Type B pancreatic cell (in vitro differentiated cells): ENCODE data around the gene KRT78. TPM values are rescaled to one million over a fixed set of nuclear protein-coding genes. Genes with fewer than 3 reads are reported as not detected.
"Not testable (repeated sequence)": the region's sequence is repeated elsewhere in the genome, so short reads cannot be mapped to it uniquely, and the experiment has no call there.

Source experiments
- DNase-seq: peaks from one replicate; pipeline ENCODE4 v3.0.0; 2021; ENCODE audit warnings: mixed read lengths; ENCODE audit not compliant: unreplicated experiment; ENCODE audit errors: extremely low spot score
- H3K27ac Mint-ChIP-seq: 2 replicates; pipeline ENCODE4 v1.8.0; 2021; ENCODE audit warnings: mild to moderate bottlenecking, mixed read lengths
- H3K27me3 Mint-ChIP-seq: 2 replicates; pipeline ENCODE4 v1.8.0; 2021; ENCODE audit warnings: mixed read lengths
- H3K36me3 Mint-ChIP-seq: 2 replicates; pipeline ENCODE4 v1.8.0; 2021; ENCODE audit warnings: mixed read lengths
- H3K4me1 Mint-ChIP-seq: one replicate; pipeline ENCODE4 v1.8.0; 2021; ENCODE audit warnings: mixed read lengths; ENCODE audit not compliant: unreplicated experiment
- H3K4me3 Mint-ChIP-seq: 2 replicates; pipeline ENCODE4 v1.8.0; 2021; ENCODE audit warnings: mild to moderate bottlenecking, mixed read lengths
- H3K9me3 Mint-ChIP-seq: 2 replicates; pipeline ENCODE4 v1.8.0; 2021; ENCODE audit warnings: mixed read lengths
- total RNA-seq: library from RNA; stranded (reverse); gene quantifications from 2 replicates; pipeline ENCODE4 v1.2.1, GENCODE V29; 2021; ENCODE audit warnings: low replicate concordance
- TF ChIP-seq, protein P1 (sequence below): fragments of 200-600 bp; sonication (generic); conservative IDR thresholded peaks from 2 replicates; pipeline ENCODE4 v1.5.0; 2021; ENCODE audit warnings: antibody characterized with exemption, mild to moderate bottlenecking

Gene KRT78
- total RNA-seq, 1 donor from 2014 or later: 14.7 TPM

DNA sequence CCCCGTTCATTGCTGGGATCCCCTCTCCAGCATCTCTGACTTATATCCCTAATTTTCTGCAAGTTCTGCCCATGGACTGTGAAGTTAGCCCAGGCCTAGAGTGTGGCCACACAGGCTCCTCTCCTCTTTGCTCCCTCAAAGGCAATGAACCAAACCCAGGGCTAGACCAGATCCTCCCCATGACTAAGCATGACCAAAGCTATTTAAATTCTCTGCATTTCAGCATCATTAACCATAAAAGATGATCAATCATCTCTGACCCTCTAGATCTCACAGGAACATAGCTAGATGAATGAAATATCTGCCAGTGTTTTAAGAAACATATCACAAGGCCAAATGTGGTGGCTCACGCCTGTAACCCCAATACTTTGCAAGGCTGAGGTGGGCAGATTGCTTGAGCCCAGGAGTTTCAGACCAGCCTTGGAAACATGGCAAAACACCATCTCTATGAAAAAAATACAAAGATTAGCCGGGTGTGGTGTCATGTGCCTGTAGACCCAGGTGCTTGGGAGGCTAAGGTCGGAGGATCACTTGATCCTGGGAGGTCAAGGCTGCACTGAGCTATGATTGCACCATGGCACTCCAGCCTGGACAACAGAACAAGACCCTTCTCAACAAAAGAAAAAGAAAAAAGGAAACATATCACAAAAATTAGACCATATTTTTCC is 50.7 kb downstream of the KRT78 start:
- TF ChIP-seq, protein P1, sequence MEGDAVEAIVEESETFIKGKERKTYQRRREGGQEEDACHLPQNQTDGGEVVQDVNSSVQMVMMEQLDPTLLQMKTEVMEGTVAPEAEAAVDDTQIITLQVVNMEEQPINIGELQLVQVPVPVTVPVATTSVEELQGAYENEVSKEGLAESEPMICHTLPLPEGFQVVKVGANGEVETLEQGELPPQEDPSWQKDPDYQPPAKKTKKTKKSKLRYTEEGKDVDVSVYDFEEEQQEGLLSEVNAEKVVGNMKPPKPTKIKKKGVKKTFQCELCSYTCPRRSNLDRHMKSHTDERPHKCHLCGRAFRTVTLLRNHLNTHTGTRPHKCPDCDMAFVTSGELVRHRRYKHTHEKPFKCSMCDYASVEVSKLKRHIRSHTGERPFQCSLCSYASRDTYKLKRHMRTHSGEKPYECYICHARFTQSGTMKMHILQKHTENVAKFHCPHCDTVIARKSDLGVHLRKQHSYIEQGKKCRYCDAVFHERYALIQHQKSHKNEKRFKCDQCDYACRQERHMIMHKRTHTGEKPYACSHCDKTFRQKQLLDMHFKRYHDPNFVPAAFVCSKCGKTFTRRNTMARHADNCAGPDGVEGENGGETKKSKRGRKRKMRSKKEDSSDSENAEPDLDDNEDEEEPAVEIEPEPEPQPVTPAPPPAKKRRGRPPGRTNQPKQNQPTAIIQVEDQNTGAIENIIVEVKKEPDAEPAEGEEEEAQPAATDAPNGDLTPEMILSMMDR: no peak
- Mint-ChIP-seq H3K4me3 (no peak overlapping the region), H3K9me3 (no peaks in the 10 kb centered on the region), H3K4me1 (no peaks in the 10 kb centered on the region), H3K36me3 (no peaks in the 10 kb centered on the region), H3K27me3 (peaks cover 22% of the 10 kb centered on the region), H3K27ac (no peak overlapping the region)
- no peak for DNase-seq

DNA sequence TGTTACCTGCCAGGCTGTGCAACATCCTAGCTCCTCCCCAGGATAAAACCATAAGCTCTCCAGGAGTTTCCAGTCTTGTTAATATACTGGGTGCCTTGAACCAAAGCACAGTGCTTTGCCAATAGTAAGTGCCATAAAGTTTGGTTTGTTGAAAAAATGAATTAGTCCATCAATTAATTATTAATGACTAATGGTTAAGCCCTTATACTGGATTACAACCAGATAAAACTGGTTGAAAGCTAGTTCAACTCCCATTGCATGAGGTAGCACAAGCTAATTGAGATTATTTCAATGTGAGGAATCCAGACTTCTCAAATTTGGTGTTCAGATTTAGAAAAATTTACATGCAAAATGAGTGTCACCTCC is 51.3 kb downstream of the KRT78 start:
- Mint-ChIP-seq H3K9me3 (no peaks in the 10 kb centered on the region), H3K4me1 (no peaks in the 10 kb centered on the region), H3K27ac (no peak overlapping the region), H3K27me3 (peaks cover 18% of the 10 kb centered on the region), H3K36me3 (no peaks in the 10 kb centered on the region), H3K4me3 (no peak overlapping the region)
- DNase-seq: no peak
- TF ChIP-seq, protein P1: no peak

DNA sequence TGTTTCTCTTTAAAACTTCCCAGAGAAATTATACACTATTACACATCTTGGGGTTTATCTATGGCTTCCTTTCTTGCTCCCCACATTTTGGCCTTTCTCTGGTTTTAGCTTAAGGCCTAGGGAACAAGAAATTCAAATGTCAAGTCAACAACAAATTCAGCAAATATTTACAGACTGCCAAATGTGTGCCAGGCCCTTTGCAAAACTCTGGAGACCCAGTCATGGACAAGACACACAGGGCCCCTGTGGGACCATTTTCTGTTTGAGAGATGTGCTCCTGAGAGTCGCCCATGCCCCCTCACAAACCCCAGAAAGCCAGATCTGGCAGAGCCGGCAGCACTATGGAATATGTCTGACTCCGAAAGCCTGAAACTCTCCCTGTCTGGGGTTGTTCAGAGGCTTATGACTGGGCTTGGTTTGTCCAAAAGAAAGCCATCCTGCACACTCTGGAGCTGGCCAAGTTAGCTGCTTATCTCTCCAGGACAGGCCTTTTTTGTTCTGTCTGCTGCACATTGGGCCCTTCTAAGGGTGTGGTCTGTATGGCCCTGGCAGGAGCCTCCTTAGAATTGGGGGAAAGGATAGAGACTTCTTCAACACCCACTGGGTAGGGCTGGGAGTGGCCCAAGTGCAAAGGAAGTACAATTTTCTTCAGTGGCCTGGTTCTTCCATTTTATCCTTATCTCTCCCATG is 51.8 kb downstream of the KRT78 start:
- H3K36me3 Mint-ChIP-seq: no peaks in the 10 kb centered on the region
- no peak overlapping the region for H3K4me3 Mint-ChIP-seq
- H3K27me3 Mint-ChIP-seq: peaks cover 17% of the 10 kb centered on the region
- no peaks in the 10 kb centered on the region for H3K9me3 Mint-ChIP-seq
- TF ChIP-seq, protein P1: no peak
- no peak overlapping the region for H3K27ac Mint-ChIP-seq
- H3K4me1 Mint-ChIP-seq: no peaks in the 10 kb centered on the region
- no peak for DNase-seq

DNA sequence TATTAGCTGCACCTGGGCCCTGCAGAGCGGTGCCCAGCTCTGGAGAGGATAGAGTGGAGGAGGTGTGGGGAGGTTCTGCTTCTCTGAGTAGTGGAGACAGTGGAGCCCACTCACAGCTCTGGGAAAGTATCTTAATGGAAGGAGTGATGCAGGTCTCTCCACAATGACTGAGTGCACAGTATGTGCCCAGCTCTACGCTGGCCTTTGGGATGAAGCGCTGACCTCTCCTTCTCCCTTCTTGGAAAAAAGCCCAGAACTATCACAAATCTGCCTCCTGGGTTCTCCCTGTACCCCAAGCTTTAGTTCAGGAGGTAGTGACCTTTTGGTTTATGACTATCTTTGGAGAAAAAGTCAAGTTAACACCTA is 52.4 kb downstream of the KRT78 start:
- TF ChIP-seq, protein P1: no peak
- Mint-ChIP-seq H3K27me3 (peaks cover 20% of the 10 kb centered on the region), H3K4me1 (no peaks in the 10 kb centered on the region), H3K9me3 (no peaks in the 10 kb centered on the region), H3K27ac (no peak overlapping the region), H3K4me3 (no peak overlapping the region), H3K36me3 (peaks cover 3% of the 10 kb centered on the region)
- no peak for DNase-seq

DNA sequence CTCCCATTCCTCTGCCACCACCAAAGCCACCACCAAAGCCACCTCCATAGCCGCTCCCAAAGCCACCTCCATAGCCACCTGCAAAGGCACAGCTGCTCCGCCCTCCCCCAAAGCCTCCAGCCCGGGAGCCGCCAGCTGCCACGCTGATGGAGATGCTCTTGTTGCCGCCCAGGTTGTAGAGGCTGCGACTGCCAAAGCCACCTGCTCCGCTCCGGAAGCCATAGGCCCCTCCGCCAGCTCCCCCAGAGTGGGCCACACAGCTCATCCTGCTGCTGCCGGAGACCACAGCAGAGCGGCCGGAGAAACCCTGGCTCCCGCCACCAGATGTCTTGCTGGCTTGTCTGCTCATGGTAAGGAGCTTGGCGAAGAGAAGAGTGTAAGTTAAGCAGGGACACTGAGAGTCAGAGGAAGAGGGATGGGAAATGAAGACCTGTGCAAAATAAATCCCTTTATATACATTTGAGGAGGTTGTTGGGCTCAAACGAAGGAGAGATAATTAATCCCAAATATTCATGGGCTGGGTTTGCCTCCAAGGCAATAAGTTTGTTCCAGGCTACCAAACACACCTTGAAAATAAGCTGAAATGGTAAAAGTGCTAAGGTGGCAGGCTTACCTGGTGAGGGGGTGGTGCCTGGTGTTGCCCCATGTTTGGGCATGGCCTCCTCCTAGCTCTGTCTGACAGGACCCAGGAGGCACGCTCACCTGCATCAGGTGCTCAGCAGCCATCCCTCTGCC is 52.9 kb downstream of the KRT78 start, which contains the start of gene KRT3:
KRT3 (minus strand) TSS at position 424 of the 735 bp plus-strand sequence; CDS start at position 349, 75 bp downstream.
- TF ChIP-seq, protein P1: no peak
- Mint-ChIP-seq H3K4me3 (no peak within 1 kb of the TSS), H3K9me3 (no peaks in the 10 kb centered on the region), H3K36me3 (peaks cover 3% of the 10 kb centered on the region), H3K27ac (no peak within 1 kb of the TSS), H3K27me3 (peaks cover 21% of the 10 kb centered on the region), H3K4me1 (no peaks in the 10 kb centered on the region)
- DNase-seq: no peak

DNA sequence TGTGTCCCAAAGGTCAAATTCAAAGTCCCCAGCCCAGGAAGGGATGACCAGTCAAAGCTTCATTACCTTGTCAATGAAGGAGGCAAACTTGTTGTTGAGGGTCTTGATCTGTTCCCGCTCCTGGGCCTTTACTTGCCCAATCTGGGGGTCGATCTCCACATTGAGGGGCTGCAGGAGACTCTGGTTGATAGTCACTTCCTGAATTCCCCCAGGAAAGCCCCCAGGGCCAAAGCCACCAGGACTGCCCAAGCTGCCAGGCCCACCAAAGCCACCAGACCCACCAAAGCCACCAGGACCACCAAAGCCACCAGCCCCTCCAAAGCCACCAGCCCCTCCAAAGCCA is 53.5 kb downstream of the KRT78 start:
- H3K27ac Mint-ChIP-seq, DNase-seq, H3K9me3 Mint-ChIP-seq, H3K36me3 Mint-ChIP-seq, H3K4me3 Mint-ChIP-seq, H3K4me1 Mint-ChIP-seq: not testable (repeated sequence)
- peaks cover 26% of the 10 kb centered on the region for H3K27me3 Mint-ChIP-seq
